ENCODE data around the gene MLN. TPM values are rescaled to one million over a fixed set of nuclear protein-coding genes. Genes with fewer than 3 reads are reported as not detected.

Gene MLN
- total RNA-seq, 4 donors from 2014 or later, result not detected

DNA sequence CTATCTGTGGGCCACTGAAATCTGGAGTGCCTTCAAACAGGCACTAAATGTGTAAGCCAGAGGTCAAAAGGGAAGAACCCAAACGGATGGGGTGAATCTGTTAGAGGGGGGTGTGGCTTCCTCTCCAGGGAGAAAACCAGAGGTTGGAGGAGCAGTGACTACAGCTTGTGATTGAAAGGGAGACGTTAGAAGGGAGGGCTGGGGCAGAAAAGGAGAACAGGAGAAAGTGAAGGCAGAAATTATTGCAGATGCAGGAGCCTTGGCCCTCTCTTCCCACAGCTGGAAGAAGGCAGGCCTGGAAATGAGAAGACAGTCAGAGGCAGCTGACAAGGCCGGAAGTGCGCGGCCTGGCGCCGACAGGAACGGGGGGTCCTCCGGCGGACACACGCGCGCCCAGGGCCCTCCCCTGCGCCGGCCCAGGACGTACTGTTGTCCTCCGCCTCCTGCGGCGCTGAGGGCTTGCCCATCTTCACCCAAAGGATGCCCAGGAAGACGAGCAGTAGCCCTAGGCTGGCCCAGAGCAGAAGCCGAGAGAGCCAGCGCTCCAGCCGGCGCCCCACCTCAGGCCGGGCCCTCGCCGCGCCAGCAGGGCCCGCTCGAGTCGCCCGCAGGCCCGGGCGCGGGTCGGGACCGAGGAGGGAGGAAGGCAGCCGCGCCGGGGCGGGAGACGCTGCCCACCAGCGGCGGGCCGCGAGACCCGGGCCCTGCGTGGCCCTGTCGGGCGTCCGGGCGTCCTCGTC is 15.7 kb downstream of the MLN start:
- Histone ChIP-seq H3K4me3 (replicated peaks in 1 of 3) (peak overlapping the region; percentile 73 to 93 (median 84)), H3K4me1 (peaks cover 29 to 36% of the 10 kb centered on the region in 2 donors), H3K9me3 (no peaks in the 10 kb centered on the region), H3K36me3 (peaks cover 13 to 20% of the 10 kb centered on the region in 2 donors), H3K27ac (peak overlapping the region; percentile 93 to 98 (median 93)), H3K27me3 (no peaks in the 10 kb centered on the region)
- WGBS, 2 donors, result 0% methylated on average over 12 to 18 of the region's 53 CpGs
- intact Hi-C loops (cut with DNase I), result no loop called here
- TF ChIP-seq CTCF (IDR thresholded peaks at IDR 0.05) (peak in 1 of 6 experiments; percentile 3), POLR2A (IDR thresholded peaks at IDR 0.05) (peak; percentile 11 to 54)
- DNase-seq, result peak; percentile 66 to 71

- peak overlapping the region; percentile 93 to 98 (median 93) for H3K27ac ChIP-seq
- intact Hi-C loops (cut with DNase I), result no loop called here
- H3K9me3 ChIP-seq, result no peaks in the 10 kb centered on the region
- H3K4me3 ChIP-seq (replicated peaks in 1 of 3), result peak overlapping the region; percentile 73 to 93 (median 84)
- H3K27me3 ChIP-seq, result no peaks in the 10 kb centered on the region
- TF ChIP-seq CTCF (IDR thresholded peaks at IDR 0.05), result no peak
- TF ChIP-seq POLR2A (IDR thresholded peaks at IDR 0.05), result no peak
- H3K4me1 ChIP-seq, result peaks cover 29 to 36% of the 10 kb centered on the region in 2 donors
- WGBS, 2 donors, result 43 to 45% methylated on average over 7 of the region's 7 CpGs
- peaks cover 20 to 26% of the 10 kb centered on the region in 2 donors for H3K36me3 ChIP-seq
- DNase-seq, result no peak
Measured at GRCh38 chr6:33787346-33787953, 16.4 kb downstream of the MLN start.

- intact Hi-C loops (cut with DNase I), result no loop called here
- Histone ChIP-seq H3K9me3 (no peaks in the 10 kb centered on the region), H3K27me3 (no peaks in the 10 kb centered on the region), H3K27ac (peak overlapping the region in 2 of 3 donors; percentile 17 to 98), H3K4me1 (peaks cover 29 to 36% of the 10 kb centered on the region in 2 donors), H3K36me3 (peaks cover 21 to 32% of the 10 kb centered on the region in 2 donors), H3K4me3 (replicated peaks in 1 of 3) (no peak overlapping the region)
- no peak for DNase-seq
- TF ChIP-seq CTCF (IDR thresholded peaks at IDR 0.05), result no peak
- TF ChIP-seq POLR2A (IDR thresholded peaks at IDR 0.05), result no peak
- WGBS, 2 donors, result 75 to 81% methylated on average over 3 of the region's 3 CpGs
Measured at GRCh38 chr6:33786736-33787135, 17.1 kb downstream of the MLN start.

GRCh38 chr6:33785778-33786177 is 18.0 kb downstream of the MLN start:
- no peak for DNase-seq
- TF ChIP-seq CTCF (IDR thresholded peaks at IDR 0.05) (no peak), POLR2A (IDR thresholded peaks at IDR 0.05) (no peak)
- Histone ChIP-seq H3K4me3 (replicated peaks in 1 of 3) (no peak overlapping the region), H3K9me3 (no peaks in the 10 kb centered on the region), H3K36me3 (peaks cover 22 to 40% of the 10 kb centered on the region in 2 donors), H3K27me3 (no peaks in the 10 kb centered on the region), H3K4me1 (peaks cover 29 to 36% of the 10 kb centered on the region in 2 donors), H3K27ac (peak overlapping the region in 1 of 3 donors; percentile 17)
- 57 to 59% methylated on average over 3 of the region's 3 CpGs for WGBS, 2 donors
- intact Hi-C loops (cut with DNase I), result no loop called here

GRCh38 chr6:33784787-33785186 is 19.0 kb downstream of the MLN start:
- Histone ChIP-seq H3K27ac (no peak overlapping the region), H3K36me3 (peaks cover 32 to 50% of the 10 kb centered on the region in 2 donors)
- intact Hi-C loops (cut with DNase I), result no loop called here

More at GRCh38 chr6:33784787-33785186, 19.0 kb downstream of the MLN start:
- Histone ChIP-seq H3K27me3 (no peaks in the 10 kb centered on the region), H3K4me3 (replicated peaks in 1 of 3) (no peak overlapping the region), H3K9me3 (no peaks in the 10 kb centered on the region), H3K4me1 (peaks cover 29 to 36% of the 10 kb centered on the region in 2 donors)
- no peak for TF ChIP-seq POLR2A (IDR thresholded peaks at IDR 0.05)
- no peak for TF ChIP-seq CTCF (IDR thresholded peaks at IDR 0.05)
- DNase-seq, result no peak
- WGBS, 2 donors, result 71 to 79% methylated on average over 13 of the region's 13 CpGs

All from thyroid gland (tissue), 4 donors.